ENCODE results near the gene GLIS1. TPM values are rescaled to one million over a fixed set of nuclear protein-coding genes. Genes with fewer than 3 reads are reported as not detected.

Gene GLIS1
- total and polyA plus RNA-seq, 10 of the 15 experiments (the other 5 are each of a cell fraction or from before 2014, with no cell fraction given) = not detected

- TF ChIP-seq IRF4 (IDR thresholded peaks at IDR 0.05; ENCODE audit: low read depth, low read length) (no peak), ZZZ3 (IDR thresholded peaks at IDR 0.05; ENCODE audit: control insufficient read depth, insufficient read length, low read depth) (no peak), SIN3A (IDR thresholded peaks at IDR 0.05; ENCODE audit: low read depth, low read length) (no peak), SMC3 (IDR thresholded peaks at IDR 0.05; ENCODE audit: borderline replicate concordance, low read length) (no peak), GABPA (IDR thresholded peaks at IDR 0.05; ENCODE audit: low read depth) (no peak), MAX (IDR thresholded peaks at IDR 0.05; ENCODE audit: low read depth, low read length) (no peak), TARDBP (IDR thresholded peaks at IDR 0.05; ENCODE audit: borderline replicate concordance) (no peak), NBN (IDR thresholded peaks at IDR 0.05) (no peak), JUND (IDR thresholded peaks at IDR 0.05; ENCODE audit: low read depth, low read length) (no peak)
These were observed 96.8 kb downstream of the GLIS1 start (continued) for GRCh38 chr1:53642215-53642555.

GRCh38 chr1:53641481-53642214 is 97.3 kb downstream of the GLIS1 start:
- no peak overlapping the region for H2AFZ ChIP-seq (ENCODE audit: control insufficient read depth, low read depth, low read length)
- in situ Hi-C loops (cut with MboI) (no loop called here), intact Hi-C loops (cut with micrococcal nuclease; ENCODE audit: unreplicated experiment) (no loop called here)
- ATAC-seq = no peak
- no TSS peak for BruUV-seq (replicated peaks)
- 4% methylated on average over 9 of the region's 9 CpGs for WGBS (ENCODE audit: insufficient coverage, insufficient replicate concordance, low lambda C conversion rate, missing lambda C conversion rate)
- no peak for DNase-seq (ENCODE audit: low read depth, low spot score)
- CTCF ChIA-PET = no interaction called here
- no peak for FAIRE-seq
- H3K4me3 ChIP-seq = no peak overlapping the region
- no peaks in the 10 kb centered on the region for H3K9me3 ChIP-seq (replicated peaks; ENCODE audit: control insufficient read depth, insufficient read depth, low read length)
- H4K20me1 ChIP-seq (ENCODE audit: control insufficient read depth, insufficient read depth) = no peaks in the 10 kb centered on the region
- H3K4me1 ChIP-seq (ENCODE audit: control insufficient read depth, insufficient read depth, low read length) = no peaks in the 10 kb centered on the region
- H3K27me3 ChIP-seq (replicated peaks in 1 of 2; ENCODE audit: control insufficient read depth in 2 of 2, insufficient read depth in 2 of 2, low read length in 1 of 2) = peaks cover 0 to 3% of the 10 kb centered on the region in 2 experiments; a peak in 1 of 4 replicates
- POLR2A ChIA-PET = no interaction called here
- H3K27ac ChIP-seq (ENCODE audit: control insufficient read depth, insufficient read depth) = no peak overlapping the region
- H3K79me2 ChIP-seq (ENCODE audit: control insufficient read depth, insufficient read depth, low read length) = no peaks in the 10 kb centered on the region
- H3K9ac ChIP-seq (ENCODE audit: control insufficient read depth, insufficient read depth, low read length) = no peak overlapping the region
- RAD21 ChIA-PET (ENCODE audit: unreplicated experiment) = no interaction called here
- SMC1A ChIA-PET (ENCODE audit: uncharacterized antibody, unreplicated experiment) = interaction anchor here (0.7 kb wide), 1 partner anchor 37 kb away, joined by 3 read pairs; no protein-coding TSS in a partner anchor
- no peaks in the 10 kb centered on the region for H3K36me3 ChIP-seq (ENCODE audit: control insufficient read depth in 2 of 2, insufficient read depth in 2 of 2, low read length in 1 of 2)
- H3K4me2 ChIP-seq (ENCODE audit: control insufficient read depth, insufficient read depth) = no peak overlapping the region
- TF ChIP-seq REST (IDR thresholded peaks at IDR 0.05; ENCODE audit: low read depth, low read length) (no peak), STAT1 (conservative IDR thresholded peaks at IDR 0.05) (no peak), SIN3A (IDR thresholded peaks at IDR 0.05; ENCODE audit: low read depth, low read length) (no peak), MAX (IDR thresholded peaks at IDR 0.05; ENCODE audit: low read depth, low read length) (no peak), RELB (IDR thresholded peaks at IDR 0.05; ENCODE audit: low read depth) (no peak), MYC (IDR thresholded peaks at IDR 0.05; ENCODE audit: insufficient read depth, insufficient read length, insufficient replicate concordance, low read length, severe bottlenecking) (no peak), MTA2 (IDR thresholded peaks at IDR 0.05; ENCODE audit: low read depth) (no peak), BCL3 (IDR thresholded peaks at IDR 0.05; ENCODE audit: borderline replicate concordance, insufficient read depth, low read depth, low read length, poor library complexity, severe bottlenecking) (no peak), YBX1 (IDR thresholded peaks at IDR 0.05) (no peak)

Measured in GM12878 (cell line).